ENCODE data around the gene PRDM5.

Gene PRDM5

GRCh38 chr4:120838784-120839183 is 83.7 kb downstream of the PRDM5 start:
- no peak overlapping the region for H3K4me2 ChIP-seq (ENCODE audit: low read length)
- H3K36me3 ChIP-seq (ENCODE audit: control insufficient read depth, insufficient read depth, low read length), result no peaks in the 10 kb centered on the region
- H3K4me3 ChIP-seq (ENCODE audit: low read depth, low read length), result no peak overlapping the region
- H3K79me2 ChIP-seq, result no peaks in the 10 kb centered on the region
- no peak overlapping the region for H3K9ac ChIP-seq
- no peaks in the 10 kb centered on the region for H3K4me1 ChIP-seq
- no peaks in the 10 kb centered on the region for H3K27me3 ChIP-seq (ENCODE audit: control insufficient read depth, insufficient read depth, low read length)
- no peak for TF ChIP-seq CTCF (IDR thresholded peaks at IDR 0.05)
- H2AFZ ChIP-seq, result no peak overlapping the region
- H3K27ac ChIP-seq, result no peak overlapping the region
- no peaks in the 10 kb centered on the region for H3K9me3 ChIP-seq (ENCODE audit: control insufficient read depth, low read length)

GRCh38 chr4:120837656-120838055 is 84.9 kb downstream of the PRDM5 start:
- Histone ChIP-seq H3K27me3 (ENCODE audit: control insufficient read depth, insufficient read depth, low read length) (no peaks in the 10 kb centered on the region), H3K9me3 (ENCODE audit: control insufficient read depth, low read length) (no peaks in the 10 kb centered on the region), H3K27ac (no peak overlapping the region)

DNA sequence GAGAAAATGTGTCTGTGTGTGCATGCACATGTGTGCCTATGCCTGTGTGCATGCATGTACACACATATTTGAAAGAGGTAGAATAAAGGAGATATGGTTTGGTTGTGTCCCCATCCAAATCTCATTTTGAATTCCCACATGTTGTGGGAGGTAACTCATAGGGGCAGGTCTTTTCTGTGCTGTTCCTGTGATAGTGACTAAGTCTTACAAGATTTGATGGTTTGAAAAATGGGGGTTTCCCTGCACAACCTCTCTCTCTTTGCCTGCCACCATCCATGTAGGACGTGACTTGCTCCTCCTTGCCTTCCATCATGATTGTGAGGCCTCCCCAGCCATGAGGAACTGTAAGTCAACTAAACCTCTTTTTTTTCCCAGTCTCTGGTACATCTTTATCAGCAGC is 87.2 kb downstream of the PRDM5 start:
- no peaks in the 10 kb centered on the region for H3K36me3 ChIP-seq (ENCODE audit: control insufficient read depth, insufficient read depth, low read length)
- no peak for TF ChIP-seq CTCF (IDR thresholded peaks at IDR 0.05)
- no peak overlapping the region for H3K27ac ChIP-seq
- H3K9me3 ChIP-seq (ENCODE audit: control insufficient read depth, low read length), result no peaks in the 10 kb centered on the region
- no peaks in the 10 kb centered on the region for H3K79me2 ChIP-seq
- no peak overlapping the region for H3K4me2 ChIP-seq (ENCODE audit: low read length)
- H3K27me3 ChIP-seq (ENCODE audit: control insufficient read depth, insufficient read depth, low read length), result no peaks in the 10 kb centered on the region
- no peak overlapping the region for H2AFZ ChIP-seq
- H3K4me3 ChIP-seq (ENCODE audit: low read depth, low read length), result no peak overlapping the region
- no peaks in the 10 kb centered on the region for H3K4me1 ChIP-seq
- H3K9ac ChIP-seq, result no peak overlapping the region

More at GRCh38 chr4:120837656-120838055, 84.9 kb downstream of the PRDM5 start:
- no peak overlapping the region for H2AFZ ChIP-seq
- no peaks in the 10 kb centered on the region for H3K36me3 ChIP-seq (ENCODE audit: control insufficient read depth, insufficient read depth, low read length)
- H3K9ac ChIP-seq, result no peak overlapping the region
- H3K79me2 ChIP-seq, result no peaks in the 10 kb centered on the region
- H3K4me2 ChIP-seq (ENCODE audit: low read length), result no peak overlapping the region
- TF ChIP-seq CTCF (IDR thresholded peaks at IDR 0.05), result no peak
- no peaks in the 10 kb centered on the region for H3K4me1 ChIP-seq
- H3K4me3 ChIP-seq (ENCODE audit: low read depth, low read length), result no peak overlapping the region

GRCh38 chr4:120830204-120830603 is 92.3 kb downstream of the PRDM5 start:
- no peak for TF ChIP-seq CTCF (IDR thresholded peaks at IDR 0.05)
- Histone ChIP-seq H2AFZ (no peak overlapping the region), H3K9ac (no peak overlapping the region), H3K4me2 (ENCODE audit: low read length) (no peak overlapping the region), H3K4me3 (ENCODE audit: low read depth, low read length) (no peak overlapping the region), H3K27me3 (ENCODE audit: control insufficient read depth, insufficient read depth, low read length) (no peaks in the 10 kb centered on the region), H3K79me2 (no peaks in the 10 kb centered on the region), H3K36me3 (ENCODE audit: control insufficient read depth, insufficient read depth, low read length) (no peaks in the 10 kb centered on the region), H3K27ac (no peak overlapping the region), H3K4me1 (no peaks in the 10 kb centered on the region), H3K9me3 (ENCODE audit: control insufficient read depth, low read length) (no peaks in the 10 kb centered on the region)

GRCh38 chr4:120829113-120829831 is 93.3 kb downstream of the PRDM5 start:
- no peak overlapping the region for H3K27ac ChIP-seq
- no peak overlapping the region for H2AFZ ChIP-seq
- no peaks in the 10 kb centered on the region for H3K9me3 ChIP-seq (ENCODE audit: control insufficient read depth, low read length)
- no peak overlapping the region for H3K4me2 ChIP-seq (ENCODE audit: low read length)
- no peaks in the 10 kb centered on the region for H3K27me3 ChIP-seq (ENCODE audit: control insufficient read depth, insufficient read depth, low read length)
- no peak overlapping the region for H3K9ac ChIP-seq
- no peaks in the 10 kb centered on the region for H3K4me1 ChIP-seq
- H3K79me2 ChIP-seq, result no peaks in the 10 kb centered on the region
- TF ChIP-seq CTCF (IDR thresholded peaks at IDR 0.05), result no peak
- H3K4me3 ChIP-seq (ENCODE audit: low read depth, low read length), result no peak overlapping the region
- no peaks in the 10 kb centered on the region for H3K36me3 ChIP-seq (ENCODE audit: control insufficient read depth, insufficient read depth, low read length)
